ENCODE measurements around the gene RBM10.

The RBM10 gene

GRCh38 chrX:47146936-47147859 lies 2.2 kb downstream of the RBM10 start:
- DNase-seq: no peak

- no peak for DNase-seq
Measured at GRCh38 chrX:47148946-47149345, 3.9 kb downstream of the RBM10 start.

- no peak for DNase-seq
Measured at GRCh38 chrX:47151435-47151834, 6.4 kb downstream of the RBM10 start.

DNA sequence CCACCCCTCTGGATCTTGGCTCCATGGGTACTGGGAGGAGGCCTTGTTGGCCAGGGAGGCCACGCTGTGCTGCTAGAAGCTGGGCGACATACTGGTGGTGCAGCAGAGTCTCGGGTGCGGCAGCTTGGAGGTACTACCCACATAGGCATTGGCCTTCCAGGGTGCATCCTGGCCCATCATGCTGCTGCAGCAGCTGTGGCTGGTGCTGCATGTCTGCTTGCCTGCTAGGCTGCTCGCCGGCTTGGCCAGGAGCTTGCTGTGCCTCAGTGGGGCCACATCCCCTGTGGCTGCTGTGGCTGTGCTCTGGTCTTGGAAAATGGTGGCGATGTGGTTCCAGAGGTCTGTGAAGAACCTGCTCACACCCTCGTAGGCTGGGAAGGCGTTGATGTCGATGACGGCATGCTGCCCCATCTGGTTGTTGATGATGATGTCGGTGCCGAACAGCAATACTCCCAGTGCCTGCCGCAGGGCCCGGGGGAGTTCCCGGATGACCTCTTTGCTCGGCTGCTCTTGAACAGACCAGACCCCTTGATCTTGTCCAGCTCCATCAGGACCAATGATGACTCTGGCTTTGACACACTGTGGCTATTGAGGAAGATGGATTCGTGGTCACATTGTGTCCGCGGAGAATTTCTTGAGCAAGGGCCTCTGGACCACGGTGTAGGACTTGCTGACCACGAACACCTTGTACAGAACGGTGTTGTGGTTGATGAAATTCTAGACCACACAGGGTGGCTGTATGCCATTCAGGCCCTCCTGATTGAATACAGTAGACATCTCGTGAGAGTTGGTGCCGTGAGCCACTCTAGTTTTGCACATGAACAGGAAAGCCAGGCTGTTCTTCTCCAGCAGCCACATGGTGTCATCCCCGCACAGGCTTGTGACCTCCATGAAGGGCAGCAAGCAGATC lies 11.8 kb downstream of the RBM10 start:
- DNase-seq: no peak

DNA sequence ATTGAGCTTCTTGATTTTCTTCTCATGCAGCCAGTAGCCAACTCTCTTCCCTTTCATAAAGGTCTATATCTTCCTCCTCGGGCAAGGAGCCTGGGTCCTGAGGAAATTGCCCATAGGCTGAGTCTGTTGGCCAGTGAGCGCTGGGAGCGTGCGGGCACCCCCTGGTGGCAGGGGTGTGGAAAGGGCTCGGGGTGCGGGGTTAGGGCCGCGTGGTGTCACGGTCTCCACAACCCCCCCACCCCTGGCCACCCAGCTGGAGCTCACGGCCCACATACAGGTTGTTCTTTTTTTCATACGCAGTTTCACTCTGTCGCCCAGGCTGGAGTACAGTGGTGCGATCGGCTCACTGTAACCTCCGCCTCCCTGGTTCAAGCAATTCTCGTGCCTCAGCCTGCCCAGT lies 13.1 kb downstream of the RBM10 start:
- no peak for DNase-seq

DNA sequence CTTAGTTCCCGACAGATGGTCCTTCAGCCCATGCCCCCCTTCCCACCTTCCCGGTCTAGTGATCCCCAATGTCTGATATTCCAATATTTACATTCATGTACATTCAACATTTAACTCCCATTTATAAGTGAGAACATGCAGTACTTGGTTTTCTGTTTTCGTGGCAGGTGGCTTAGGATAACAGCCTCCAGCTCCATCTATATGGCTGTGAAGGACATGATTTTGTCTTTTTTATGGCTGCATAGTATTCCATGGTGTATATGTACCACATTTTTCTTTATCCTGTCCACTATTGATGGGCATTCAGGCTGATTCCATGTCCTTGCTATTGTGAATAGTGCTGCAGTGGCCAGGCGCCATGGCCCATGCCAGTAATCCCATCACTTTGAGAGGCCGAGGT lies 13.8 kb downstream of the RBM10 start:
- DNase-seq: no peak

- no peak for DNase-seq
Measured at GRCh38 chrX:47160781-47161180, 15.8 kb downstream of the RBM10 start.

- no peak for DNase-seq
Measured at GRCh38 chrX:47162927-47163583, 18.0 kb downstream of the RBM10 start.

- no peak for DNase-seq
Measured at GRCh38 chrX:47164420-47164819, 19.4 kb downstream of the RBM10 start.

GRCh38 chrX:47166126-47166525 lies 21.1 kb downstream of the RBM10 start:
- no peak for DNase-seq

GRCh38 chrX:47168495-47169073 lies 23.6 kb downstream of the RBM10 start:
- DNase-seq: no peak

DNA sequence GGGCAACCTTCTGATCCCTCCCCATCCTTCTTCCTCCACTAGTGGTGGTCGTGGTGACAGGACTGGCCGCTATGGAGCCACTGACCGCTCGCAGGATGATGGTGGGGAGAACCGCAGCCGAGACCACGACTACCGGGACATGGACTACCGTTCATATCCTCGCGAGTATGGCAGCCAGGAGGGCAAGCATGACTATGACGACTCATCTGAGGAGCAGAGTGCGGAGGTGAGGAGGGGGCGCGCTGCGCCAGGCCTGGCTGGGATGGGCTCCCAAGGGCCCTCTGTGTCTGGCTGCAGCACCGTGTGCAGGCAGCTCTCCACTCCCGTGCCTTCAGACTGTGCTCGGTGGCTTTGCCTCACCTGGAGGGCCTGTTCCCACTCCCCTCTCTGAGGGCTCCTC lies 24.3 kb downstream of the RBM10 start:
- no peak for DNase-seq

- DNase-seq: no peak
Measured at GRCh38 chrX:47169726-47170515, 24.9 kb downstream of the RBM10 start.

- DNase-seq: no peak
Measured at GRCh38 chrX:47170861-47171692, 26.1 kb downstream of the RBM10 start.

GRCh38 chrX:47171996-47172395 lies 27.0 kb downstream of the RBM10 start:
- no peak for DNase-seq

DNA sequence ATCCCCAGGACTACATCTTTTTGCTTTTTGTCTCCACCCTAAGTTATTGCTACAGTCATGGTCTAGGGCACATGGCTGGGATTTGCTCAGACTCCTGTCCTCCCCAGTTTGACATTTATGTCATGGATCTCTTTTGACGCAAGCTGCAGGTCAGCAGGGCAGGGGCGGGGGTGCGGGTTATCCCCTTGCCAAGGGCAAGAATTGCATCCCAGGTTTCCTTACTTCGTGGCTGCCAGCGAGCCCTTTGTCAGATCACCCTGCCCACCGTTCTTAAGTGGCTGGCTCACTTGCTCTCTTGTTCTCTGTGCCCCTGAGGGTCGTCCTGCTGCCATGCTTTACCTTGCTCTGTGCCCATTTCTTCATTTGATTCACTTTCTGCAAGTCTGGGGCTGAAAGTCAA lies 27.5 kb downstream of the RBM10 start:
- no peak for DNase-seq

GRCh38 chrX:47172971-47173792 lies 28.2 kb downstream of the RBM10 start:
- no peak for DNase-seq

DNA sequence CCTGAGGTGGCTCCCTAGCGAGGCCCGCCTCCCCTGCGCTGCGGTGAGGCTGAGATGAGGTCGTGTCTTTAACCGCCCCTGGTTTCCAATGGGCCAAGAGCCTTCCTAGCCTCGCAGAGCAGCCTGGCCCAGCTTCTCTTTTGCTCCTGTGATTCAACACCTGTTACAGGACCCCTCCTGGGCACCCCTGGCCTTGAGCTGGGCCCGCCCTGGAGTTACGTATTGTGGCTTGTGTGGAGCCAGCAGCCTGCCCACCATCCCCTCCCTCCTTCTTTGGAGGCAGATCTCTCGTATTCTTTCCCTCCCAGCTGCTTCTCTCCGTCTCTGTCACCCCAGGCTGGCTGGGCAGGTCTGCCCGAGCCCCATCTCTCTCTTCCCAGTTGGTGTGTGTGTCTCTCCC lies 29.4 kb downstream of the RBM10 start:
- no peak for DNase-seq

- no peak for DNase-seq
Measured at GRCh38 chrX:47174846-47175587, 30.0 kb downstream of the RBM10 start.

All from GF-D8 (cell line).